HG03159 (cell line): ENCODE results near the gene EGFL7.

Experiments used
- ATAC-seq: cut with Tn5 transposase; IDR thresholded peaks from one replicate; pipeline ENCODE4 v1.9.1; 2021; ENCODE audit warnings: mild to moderate bottlenecking, moderate library complexity; ENCODE audit not compliant: unreplicated experiment

EGFL7 gene

GRCh38 chr9:136662656-136663581, at the start of gene EGFL7:
Gene EGFL7 (plus strand): TSS chr9:136662916. CDS start chr9:136668283, 5,367 bp downstream.
- ATAC-seq, result no peak

- no peak for ATAC-seq
These were observed 48.8 kb upstream of the EGFL7 start for GRCh38 chr9:136613824-136614371.

- no peak for ATAC-seq
These were observed 48.3 kb upstream of the EGFL7 start for GRCh38 chr9:136614372-136614922.

GRCh38 chr9:136614967-136615623, 47.6 kb upstream of the EGFL7 start:
- ATAC-seq, result no peak

- no peak for ATAC-seq
These were observed 46.9 kb upstream of the EGFL7 start for GRCh38 chr9:136615631-136616306.

- ATAC-seq, result no peak
These were observed 46.4 kb upstream of the EGFL7 start for GRCh38 chr9:136616307-136616635.

- no peak for ATAC-seq
These were observed 45.6 kb upstream of the EGFL7 start for GRCh38 chr9:136616948-136617695.

GRCh38 chr9:136617746-136618579, 44.8 kb upstream of the EGFL7 start:
- ATAC-seq, result no peak

GRCh38 chr9:136618580-136619547, 43.9 kb upstream of the EGFL7 start:
- no peak for ATAC-seq

- ATAC-seq, result no peak
These were observed 42.8 kb upstream of the EGFL7 start for GRCh38 chr9:136619742-136620440.

- no peak for ATAC-seq
These were observed 42.2 kb upstream of the EGFL7 start for GRCh38 chr9:136620441-136621018.

- ATAC-seq, result no peak
These were observed 41.5 kb upstream of the EGFL7 start for GRCh38 chr9:136621019-136621733.

- ATAC-seq, result no peak
These were observed 41.0 kb upstream of the EGFL7 start for GRCh38 chr9:136621734-136622093.

- no peak for ATAC-seq
These were observed 40.2 kb upstream of the EGFL7 start for GRCh38 chr9:136622538-136622948.

GRCh38 chr9:136623016-136623841, 39.5 kb upstream of the EGFL7 start:
- ATAC-seq, result no peak

GRCh38 chr9:136623842-136624183, 38.9 kb upstream of the EGFL7 start:
- no peak for ATAC-seq
